ENCODE results near the gene VSIG10. TPM values are rescaled to one million over a fixed set of nuclear protein-coding genes. Genes with fewer than 3 reads are reported as not detected.

Gene VSIG10
- total RNA-seq, 2 experiments from 2014 or later, result 9.2 to 9.8 TPM

DNA sequence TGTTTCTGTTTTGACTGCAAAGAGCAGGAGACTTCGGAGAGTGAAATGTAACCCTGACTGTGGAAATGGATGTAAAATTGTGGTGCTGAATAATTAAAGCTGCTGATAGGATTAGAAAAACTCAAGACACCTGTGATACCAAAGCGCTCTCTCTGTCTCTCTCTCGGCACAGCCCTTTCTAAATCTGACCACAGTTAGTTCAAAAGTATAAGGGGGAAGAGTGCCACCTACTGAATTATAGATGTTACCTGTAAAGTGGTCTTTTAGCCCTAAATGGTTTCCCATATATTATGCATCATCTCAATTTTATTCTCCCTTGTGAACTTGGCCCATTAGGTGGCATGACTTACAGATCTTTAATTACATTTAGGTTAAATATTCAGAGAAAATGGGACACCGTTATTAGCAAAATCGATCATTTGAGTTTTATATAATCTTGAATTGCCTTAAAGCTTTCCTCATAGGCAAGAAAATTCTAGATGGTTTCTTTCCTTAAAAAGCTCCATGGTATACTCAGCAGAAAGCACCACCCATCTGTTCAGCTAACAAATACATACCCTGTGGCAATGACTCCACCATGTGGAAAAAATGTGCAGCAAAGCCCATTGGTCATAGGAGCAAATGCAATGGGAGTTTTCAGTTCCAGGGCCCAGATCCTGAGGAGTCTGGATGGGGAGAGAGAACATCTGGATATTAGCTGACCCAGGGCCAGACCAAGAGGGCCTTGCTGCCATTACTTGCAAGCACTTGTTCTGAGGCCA is 69.2 kb downstream of the VSIG10 start:
- Histone ChIP-seq H3K9me2 (ENCODE audit: insufficient read depth, low read length) (no peaks in the 10 kb centered on the region), H4K20me1 (ENCODE audit: insufficient read depth, low read length) (no peaks in the 10 kb centered on the region), H3K9me3 (ENCODE audit: low read length) (no peaks in the 10 kb centered on the region), H3K4me2 (ENCODE audit: low read length) (no peak overlapping the region), H3K4me1 (ENCODE audit: insufficient read depth, low read length, poor library complexity, severe bottlenecking) (peaks cover 9% of the 10 kb centered on the region), H3K79me2 (ENCODE audit: insufficient read depth, low read depth, low read length) (no peaks in the 10 kb centered on the region), H3K36me3 (ENCODE audit: insufficient read depth, low read length) (peaks cover 96% of the 10 kb centered on the region), H2AFZ (ENCODE audit: low read length) (no peak overlapping the region), H3K4me3 (ENCODE audit: low read depth, low read length, poor library complexity, severe bottlenecking) (no peak overlapping the region), H3K27ac (ENCODE audit: low read depth, low read length, poor library complexity, severe bottlenecking) (no peak overlapping the region)
- no peak for TF ChIP-seq EZH2phosphoT487 (IDR thresholded peaks at IDR 0.05; ENCODE audit: borderline replicate concordance, low read depth, low read length)
- peak; percentile 57 for TF ChIP-seq CTCF (conservative IDR thresholded peaks at IDR 0.05; ENCODE audit: low read length)
- POLR2A ChIA-PET, result no interaction called here
- CTCF ChIA-PET (ENCODE audit: unreplicated experiment), result no interaction called here
- no TSS peak for BruUV-seq (replicated peaks)
- intact Hi-C loops (cut with micrococcal nuclease; ENCODE audit: unreplicated experiment), result loop anchor here (5.0 kb wide), 1 partner anchor 157 kb away; no protein-coding TSS in a partner anchor
- no peak for DNase-seq (ENCODE audit: low spot score)

DNA sequence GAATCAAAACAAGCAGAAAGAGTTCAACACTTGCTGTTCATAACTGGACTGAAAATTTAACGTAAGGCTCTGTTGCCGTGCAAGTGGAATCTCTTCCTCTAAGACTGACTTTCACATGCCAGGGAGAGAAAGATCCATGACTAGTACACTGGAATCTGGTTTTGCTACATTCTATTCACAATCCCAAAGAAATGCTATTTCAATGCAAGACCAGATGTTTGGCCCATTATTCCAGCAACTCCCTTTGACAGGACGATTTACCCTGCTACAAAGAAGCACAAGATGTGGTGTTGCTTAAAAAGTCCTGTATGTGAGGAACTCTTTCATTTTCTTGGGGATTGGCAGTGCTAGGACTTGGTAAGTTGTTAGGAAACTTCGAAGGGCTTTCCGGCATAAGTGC is 69.9 kb downstream of the VSIG10 start:
- ChIA-PET CTCF (ENCODE audit: unreplicated experiment) (no interaction called here), POLR2A (interaction anchor here (0.6 kb wide), 2 partner anchors 189 to 393 kb away, joined by 4 read pairs; no protein-coding TSS in a partner anchor)
- Histone ChIP-seq H3K9me3 (ENCODE audit: low read length) (no peaks in the 10 kb centered on the region), H2AFZ (ENCODE audit: low read length) (no peak overlapping the region), H3K4me2 (ENCODE audit: low read length) (no peak overlapping the region), H4K20me1 (ENCODE audit: insufficient read depth, low read length) (no peaks in the 10 kb centered on the region), H3K9me2 (ENCODE audit: insufficient read depth, low read length) (no peaks in the 10 kb centered on the region), H3K79me2 (ENCODE audit: insufficient read depth, low read depth, low read length) (no peaks in the 10 kb centered on the region), H3K36me3 (ENCODE audit: insufficient read depth, low read length) (peaks cover 99% of the 10 kb centered on the region), H3K27ac (ENCODE audit: low read depth, low read length, poor library complexity, severe bottlenecking) (no peak overlapping the region), H3K4me3 (ENCODE audit: low read depth, low read length, poor library complexity, severe bottlenecking) (no peak overlapping the region), H3K4me1 (ENCODE audit: insufficient read depth, low read length, poor library complexity, severe bottlenecking) (peaks cover 9% of the 10 kb centered on the region)
- no peak for DNase-seq (ENCODE audit: low spot score)
- no peak for TF ChIP-seq EZH2phosphoT487 (IDR thresholded peaks at IDR 0.05; ENCODE audit: borderline replicate concordance, low read depth, low read length)
- no peak for TF ChIP-seq CTCF (conservative IDR thresholded peaks at IDR 0.05; ENCODE audit: low read length)
- TSS peak; percentile 12 for BruUV-seq (replicated peaks)
- intact Hi-C loops (cut with micrococcal nuclease; ENCODE audit: unreplicated experiment), result loop anchor here (5.0 kb wide), 1 partner anchor 157 kb away; no protein-coding TSS in a partner anchor

GRCh38 chr12:118033323-118033722 is 70.5 kb downstream of the VSIG10 start:
- Histone ChIP-seq H3K79me2 (ENCODE audit: insufficient read depth, low read depth, low read length) (no peaks in the 10 kb centered on the region), H3K27ac (ENCODE audit: low read depth, low read length, poor library complexity, severe bottlenecking) (no peak overlapping the region), H3K4me2 (ENCODE audit: low read length) (no peak overlapping the region), H3K36me3 (ENCODE audit: insufficient read depth, low read length) (peaks cover 99% of the 10 kb centered on the region), H4K20me1 (ENCODE audit: insufficient read depth, low read length) (no peaks in the 10 kb centered on the region), H3K9me2 (ENCODE audit: insufficient read depth, low read length) (no peaks in the 10 kb centered on the region), H3K4me1 (ENCODE audit: insufficient read depth, low read length, poor library complexity, severe bottlenecking) (peaks cover 9% of the 10 kb centered on the region), H3K4me3 (ENCODE audit: low read depth, low read length, poor library complexity, severe bottlenecking) (no peak overlapping the region), H2AFZ (ENCODE audit: low read length) (no peak overlapping the region), H3K9me3 (ENCODE audit: low read length) (no peaks in the 10 kb centered on the region)
- intact Hi-C loops (cut with micrococcal nuclease; ENCODE audit: unreplicated experiment), result loop anchor here (5.0 kb wide), 1 partner anchor 156 kb away; no protein-coding TSS in a partner anchor
- ChIA-PET CTCF (ENCODE audit: unreplicated experiment) (no interaction called here), POLR2A (interaction anchor here (0.6 to 0.9 kb wide), 3 partner anchors 12 to 393 kb away, joined by 4 read pairs; no protein-coding TSS in a partner anchor)
- BruUV-seq (replicated peaks), result no TSS peak
- DNase-seq (ENCODE audit: low spot score), result no peak
- TF ChIP-seq EZH2phosphoT487 (IDR thresholded peaks at IDR 0.05; ENCODE audit: borderline replicate concordance, low read depth, low read length), result no peak
- TF ChIP-seq CTCF (conservative IDR thresholded peaks at IDR 0.05; ENCODE audit: low read length), result no peak
